H1 (cell line): ENCODE measurements around the gene NBDY.

Experiments used
- CTCF ChIP-seq, 3 experiments: IDR thresholded peaks; 1 replicate in 2 of 3; 2 replicates in 1 of 3; pipeline versions ENCODE4 v1.5.1 to v1.6.1; 2011; ENCODE audit warnings: low read length in 3 of 3, mild to moderate bottlenecking in 3 of 3, inconsistent platforms in 2 of 3, low read depth in 1 of 3, moderate library complexity in 1 of 3; ENCODE audit not compliant: insufficient read depth in 1 of 3; ENCODE audit errors: control extremely low read depth in 1 of 3
- EP300 ChIP-seq, 2 experiments: IDR thresholded peaks; 1 replicate in 1 of 2; 2 replicates in 1 of 2; pipeline ENCODE4 v1.6.1; 2011 to 2012; ENCODE audit warnings: low read depth in 2 of 2, low read length in 2 of 2, mild to moderate bottlenecking in 2 of 2, borderline replicate concordance in 1 of 2, inconsistent platforms in 1 of 2, moderate library complexity in 1 of 2
- EZH2 ChIP-seq: fragments of 200-600 bp; sonication (generic); IDR thresholded peaks from 2 replicates; pipeline ENCODE4 v1.7.1; 2012; ENCODE audit warnings: low read depth, mild to moderate bottlenecking, moderate library complexity, low read length, inconsistent platforms; ENCODE audit not compliant: severe bottlenecking
- GTF2F1 ChIP-seq: IDR thresholded peaks from 2 replicates; pipeline ENCODE4 v1.6.1; 2012; ENCODE audit warnings: low read depth, low read length, improper control_type of control experiment, borderline replicate concordance
- POLR2A ChIP-seq, 2 experiments: IDR thresholded peaks; 1 replicate in 1 of 2; 2 replicates in 1 of 2; pipeline ENCODE4 v1.6.1; 2011; ENCODE audit warnings: low read depth in 2 of 2, low read length in 2 of 2, mild to moderate bottlenecking in 2 of 2; ENCODE audit errors: control extremely low read depth in 1 of 2
- RNF2 ChIP-seq: fragments of 200-900, 300-1000 bp; sonication (generic); IDR thresholded peaks from 2 replicates; pipeline ENCODE4 v1.7.1; 2016; ENCODE audit warnings: borderline replicate concordance, low read depth, mild to moderate bottlenecking, antibody characterized with exemption, low read length; ENCODE audit not compliant: poor library complexity, severe bottlenecking; ENCODE audit errors: missing control alignments
- TBP ChIP-seq: IDR thresholded peaks from 2 replicates; pipeline ENCODE4 v1.6.1; 2011; ENCODE audit warnings: low read depth, low read length, improper control_type of control experiment

GRCh38 chrX:56728752-56729151 is 291 bp upstream of the NBDY start:
- TF ChIP-seq POLR2A (IDR thresholded peaks at IDR 0.05; ENCODE audit: control extremely low read depth in 1 of 2, low read depth in 2 of 2, low read length in 2 of 2), result no peak
- no peak for TF ChIP-seq TBP
- TF ChIP-seq CTCF (IDR thresholded peaks at IDR 0.05; ENCODE audit: control extremely low read depth in 1 of 3, insufficient read depth in 1 of 3, low read depth in 1 of 3, low read length in 3 of 3), result no peak
- TF ChIP-seq GTF2F1, result no peak
- TF ChIP-seq RNF2, result no peak
- TF ChIP-seq EZH2, result no peak
- no peak for TF ChIP-seq EP300 (IDR thresholded peaks at IDR 0.05; ENCODE audit: borderline replicate concordance in 1 of 2, low read depth in 2 of 2, low read length in 2 of 2)
